Cardiac fibroblast (primary cell): ENCODE measurements around the gene SORCS3.

ENCODE experiments used
- DNase-seq, 2 donors: peaks; one replicate each; pipeline versions ENCODE4 v3.0.0 to v3.0.0-alpha.2; 2010; ENCODE audit warnings: low read depth in 2 of 2
- H3K4me3 ChIP-seq, 2 donors: replicated peaks in 1 of 2; 1 replicate in 1 of 2; 2 replicates in 1 of 2; pipeline ENCODE4 v1.5.1; 2011; ENCODE audit warnings: low read depth in 2 of 2, low read length in 2 of 2, mild to moderate bottlenecking in 2 of 2, moderate library complexity in 1 of 2
- TF ChIP-seq, protein P1 (sequence below): IDR thresholded peaks from one replicate; pipeline ENCODE4 v1.5.1; 2011; ENCODE audit warnings: low read depth, mild to moderate bottlenecking, low read length, inconsistent platforms

SORCS3 gene

GRCh38 chr10:105094048-105094447 lies 453.0 kb downstream of the SORCS3 start:
- DNase-seq = no peak
- TF ChIP-seq, protein P1, sequence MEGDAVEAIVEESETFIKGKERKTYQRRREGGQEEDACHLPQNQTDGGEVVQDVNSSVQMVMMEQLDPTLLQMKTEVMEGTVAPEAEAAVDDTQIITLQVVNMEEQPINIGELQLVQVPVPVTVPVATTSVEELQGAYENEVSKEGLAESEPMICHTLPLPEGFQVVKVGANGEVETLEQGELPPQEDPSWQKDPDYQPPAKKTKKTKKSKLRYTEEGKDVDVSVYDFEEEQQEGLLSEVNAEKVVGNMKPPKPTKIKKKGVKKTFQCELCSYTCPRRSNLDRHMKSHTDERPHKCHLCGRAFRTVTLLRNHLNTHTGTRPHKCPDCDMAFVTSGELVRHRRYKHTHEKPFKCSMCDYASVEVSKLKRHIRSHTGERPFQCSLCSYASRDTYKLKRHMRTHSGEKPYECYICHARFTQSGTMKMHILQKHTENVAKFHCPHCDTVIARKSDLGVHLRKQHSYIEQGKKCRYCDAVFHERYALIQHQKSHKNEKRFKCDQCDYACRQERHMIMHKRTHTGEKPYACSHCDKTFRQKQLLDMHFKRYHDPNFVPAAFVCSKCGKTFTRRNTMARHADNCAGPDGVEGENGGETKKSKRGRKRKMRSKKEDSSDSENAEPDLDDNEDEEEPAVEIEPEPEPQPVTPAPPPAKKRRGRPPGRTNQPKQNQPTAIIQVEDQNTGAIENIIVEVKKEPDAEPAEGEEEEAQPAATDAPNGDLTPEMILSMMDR = no peak
- H3K4me3 ChIP-seq = no peak overlapping the region

GRCh38 chr10:105096316-105096715 lies 455.2 kb downstream of the SORCS3 start:
- no peak for DNase-seq
- H3K4me3 ChIP-seq = no peak overlapping the region
- TF ChIP-seq, protein P1 = no peak

DNA sequence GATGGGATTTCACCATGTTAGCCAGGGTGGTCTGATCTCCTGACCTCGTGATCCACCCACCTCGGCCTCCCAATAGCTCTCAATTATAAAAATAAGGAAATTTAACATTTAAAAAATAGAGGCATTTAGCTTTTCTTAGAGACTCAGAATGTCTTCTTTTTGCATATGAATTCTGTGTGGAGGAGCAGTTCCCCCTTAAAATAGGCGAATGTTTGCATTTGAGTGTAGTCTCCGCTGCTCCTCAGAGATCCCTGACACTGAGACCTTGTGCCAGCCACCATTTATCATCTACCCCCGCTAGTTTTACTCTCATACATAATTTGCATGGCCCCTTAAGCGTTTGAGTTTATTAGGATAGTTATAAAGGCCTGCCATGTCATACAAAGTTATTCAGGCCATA lies 461.9 kb downstream of the SORCS3 start:
- DNase-seq = no peak
- TF ChIP-seq, protein P1 = no peak
- H3K4me3 ChIP-seq = no peak overlapping the region

DNA sequence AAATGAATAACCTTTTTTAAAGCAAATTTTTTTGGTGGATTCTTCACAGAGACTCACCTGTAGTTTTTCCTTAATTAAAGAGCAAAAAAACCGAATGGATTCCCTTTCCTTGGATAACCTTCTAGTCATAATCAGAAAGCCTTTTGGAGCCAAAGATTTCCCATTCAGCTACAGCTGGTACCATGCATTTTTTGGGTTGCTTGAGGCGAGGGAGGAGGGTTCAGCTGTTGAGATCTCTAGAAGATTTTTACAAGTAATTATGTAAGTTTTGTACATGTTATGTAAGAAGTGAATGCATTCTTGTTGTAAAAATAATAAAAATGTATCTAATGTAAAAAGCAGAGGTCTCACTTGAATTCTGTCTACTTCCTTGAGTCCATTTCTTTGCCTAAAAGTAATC lies 463.2 kb downstream of the SORCS3 start:
- no peak for DNase-seq
- H3K4me3 ChIP-seq = no peak overlapping the region
- TF ChIP-seq, protein P1 = no peak

GRCh38 chr10:105109164-105109563 lies 468.1 kb downstream of the SORCS3 start:
- DNase-seq = no peak
- TF ChIP-seq, protein P1 = no peak

GRCh38 chr10:105112862-105113261 lies 471.8 kb downstream of the SORCS3 start:
- TF ChIP-seq, protein P1 = no peak
- DNase-seq = no peak
- H3K4me3 ChIP-seq = no peak overlapping the region

More at GRCh38 chr10:105109164-105109563, 468.1 kb downstream of the SORCS3 start:
- no peak overlapping the region for H3K4me3 ChIP-seq

DNA sequence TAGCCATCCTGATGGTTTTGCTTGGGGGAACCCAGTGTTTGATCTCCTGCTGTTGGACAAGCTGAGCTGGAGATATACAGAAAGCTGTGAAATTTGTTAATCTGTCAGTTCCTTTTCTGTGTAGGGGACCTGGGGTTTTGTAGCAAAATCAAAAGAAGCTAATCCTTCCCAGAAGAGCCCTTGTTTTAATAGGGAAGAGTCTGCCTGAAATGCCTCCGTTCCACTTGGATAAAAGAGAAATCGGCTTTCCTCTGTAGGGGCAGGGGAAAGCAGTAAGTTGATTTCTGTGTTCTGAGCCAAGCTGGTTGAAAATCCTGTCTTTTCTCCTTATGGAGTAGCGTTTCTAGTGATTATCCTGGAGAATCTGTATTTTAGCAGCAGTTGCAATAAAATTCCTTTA lies 472.6 kb downstream of the SORCS3 start:
- TF ChIP-seq, protein P1 = no peak
- no peak overlapping the region for H3K4me3 ChIP-seq

More for the DNA sequence above, 472.6 kb downstream of the SORCS3 start:
- DNase-seq = no peak
